GM12864 (cell line): ENCODE measurements around the gene CD151.

Experiments
- DNase-seq: peaks from one replicate; pipeline ENCODE4 v3.0.0-alpha.2; 2011; ENCODE audit warnings: low read depth
- H3K4me3 ChIP-seq: 2 replicates; pipeline ENCODE4 v1.5.1; 2011; ENCODE audit warnings: mild to moderate bottlenecking, low read depth, low read length, control low read depth
- CTCF ChIP-seq: IDR thresholded peaks from 2 replicates; pipeline ENCODE4 v1.5.1; 2011; ENCODE audit warnings: low read depth, mild to moderate bottlenecking, moderate library complexity, low read length, control low read depth, inconsistent platforms; ENCODE audit errors: missing control alignments

CD151 gene

DNA sequence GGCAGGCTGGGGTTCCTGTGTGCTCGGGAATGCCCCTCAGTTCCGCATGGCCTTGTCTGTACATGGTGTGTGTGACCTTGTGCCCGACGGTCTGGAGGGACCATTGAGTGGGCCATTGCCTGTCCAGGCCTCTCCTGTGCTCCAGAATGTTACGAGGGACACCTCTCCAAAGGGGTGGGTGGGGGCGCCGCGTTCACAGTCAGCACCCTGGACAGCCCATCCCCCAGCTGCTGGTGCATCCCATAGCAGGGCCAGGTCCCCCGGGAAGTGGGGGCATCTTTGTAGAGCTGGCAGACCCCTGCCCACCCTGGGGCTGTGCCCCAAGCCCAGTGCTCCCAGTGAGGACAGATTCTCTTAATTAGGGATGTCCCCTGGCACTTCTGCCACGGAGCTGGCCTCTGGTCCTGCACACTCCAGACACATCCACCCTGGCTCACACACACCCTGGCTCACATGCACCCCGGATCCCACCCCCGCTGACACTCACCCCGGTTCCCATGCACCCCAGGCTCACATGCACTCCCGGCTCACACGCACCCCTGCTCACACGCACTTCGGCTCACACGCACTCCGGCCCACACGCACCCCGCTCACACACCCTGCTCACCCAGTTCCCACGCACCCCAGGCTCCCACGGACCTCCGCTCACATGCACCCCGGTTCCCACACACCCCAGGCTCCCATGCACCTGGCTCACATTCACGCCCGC lies 25.5 kb downstream of the CD151 start:
- TF ChIP-seq CTCF, result no peak
- no peak overlapping the region for H3K4me3 ChIP-seq
- DNase-seq, result no peak

DNA sequence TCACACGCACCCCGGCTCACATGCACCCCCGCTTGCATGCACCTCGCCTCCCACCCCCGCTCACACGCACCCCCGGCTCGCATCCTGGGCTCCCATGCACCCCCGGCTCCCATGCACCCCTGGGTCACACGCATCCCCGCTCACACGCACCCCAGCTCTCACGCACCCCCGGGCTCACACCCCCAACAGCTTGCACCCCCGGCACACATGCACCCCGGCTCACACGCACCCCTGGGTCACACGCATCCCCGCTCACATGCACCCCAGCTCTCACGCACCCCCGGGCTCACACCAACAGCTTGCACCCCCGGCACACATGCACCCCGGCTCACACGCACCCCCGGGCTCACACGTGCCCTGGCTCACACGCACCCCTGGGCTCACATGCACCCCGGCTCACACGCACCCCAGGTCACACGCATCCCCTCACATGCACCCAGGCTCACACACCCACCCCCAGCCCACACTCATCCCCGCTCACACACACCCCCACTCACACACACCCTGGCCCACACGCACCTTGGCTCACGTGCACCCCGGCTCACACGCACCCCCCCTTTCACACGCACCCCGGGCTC lies 26.1 kb downstream of the CD151 start:
- no peak for TF ChIP-seq CTCF
- no peak overlapping the region for H3K4me3 ChIP-seq
- no peak for DNase-seq

DNA sequence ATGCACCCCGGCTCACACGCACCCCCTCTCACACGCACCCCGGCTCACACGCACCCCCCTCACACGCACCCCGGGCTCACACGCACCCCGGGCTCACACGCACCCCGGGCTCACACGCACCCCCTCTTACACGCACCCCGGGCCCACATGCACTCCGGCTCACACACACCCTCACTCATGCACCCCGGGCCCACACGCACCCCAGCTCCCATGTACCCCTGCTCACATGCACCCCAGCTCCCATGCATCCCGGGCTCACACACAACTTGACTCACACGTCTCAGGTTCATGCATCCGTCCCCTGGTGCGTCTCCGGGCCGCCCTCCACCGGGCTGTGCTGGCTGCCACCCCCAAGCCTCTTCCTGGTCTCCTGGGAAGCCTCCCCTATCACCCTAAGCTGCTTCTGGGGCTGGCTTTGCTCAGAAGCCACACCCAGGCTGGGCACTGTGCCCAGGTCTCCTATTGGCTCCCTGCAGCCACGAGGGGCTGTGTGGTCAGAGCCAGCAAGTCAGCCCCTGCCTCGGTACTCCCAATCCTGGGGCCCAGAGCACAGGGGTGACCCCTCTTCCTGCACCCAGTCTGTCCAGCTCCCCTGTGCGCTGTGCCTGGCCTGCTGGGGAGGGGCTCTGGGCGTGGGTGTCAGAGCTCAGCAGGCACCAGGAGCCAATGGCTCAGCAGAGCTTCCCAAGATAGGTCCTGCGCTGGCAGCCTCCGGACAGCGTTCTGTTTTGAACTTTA lies 26.8 kb downstream of the CD151 start:
- no peak for DNase-seq
- TF ChIP-seq CTCF, result no peak
- no peak overlapping the region for H3K4me3 ChIP-seq

DNA sequence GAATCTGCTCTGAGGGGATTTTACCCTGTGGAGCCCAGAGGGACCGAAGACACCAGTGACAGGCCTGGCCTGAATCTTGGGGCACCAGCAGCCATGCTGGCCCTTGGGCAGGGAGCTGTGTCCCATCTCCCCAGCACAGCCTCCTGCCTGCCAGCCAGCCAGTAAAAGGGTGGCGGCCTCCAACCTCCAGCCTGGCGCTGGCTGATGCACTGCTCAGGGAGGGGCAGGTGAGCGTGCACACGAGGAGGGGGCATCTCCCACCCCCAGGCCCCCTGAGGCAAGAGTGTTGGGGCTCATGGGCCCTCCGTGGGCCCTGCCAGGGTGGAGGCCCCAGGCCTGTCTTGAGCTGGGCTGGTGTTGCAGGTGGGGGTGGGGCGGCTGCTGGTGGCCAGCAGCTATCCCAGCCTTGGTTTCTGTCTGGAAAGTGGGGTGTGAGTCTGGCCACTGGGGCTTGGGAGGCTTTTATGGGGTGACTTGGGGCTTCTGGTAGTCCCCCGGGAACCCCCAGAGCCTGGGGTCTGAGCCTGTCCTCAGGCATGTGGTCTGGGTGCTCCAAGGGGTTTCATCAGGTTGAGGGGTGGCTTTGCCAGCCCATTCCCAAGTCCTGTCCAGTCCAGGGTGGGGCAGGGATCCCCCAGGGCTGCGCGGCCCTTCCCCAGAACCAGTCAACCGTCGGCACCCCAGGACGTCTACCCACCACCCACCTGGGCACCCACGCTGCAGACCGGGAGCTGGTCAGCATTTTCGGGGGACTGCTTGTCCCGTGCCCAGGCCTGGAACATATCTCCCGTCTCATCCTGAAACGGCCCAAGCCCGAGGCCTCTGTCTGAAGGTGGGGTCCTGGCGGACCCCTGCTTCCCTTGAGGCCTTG lies 27.7 kb downstream of the CD151 start:
- no peak for DNase-seq
- H3K4me3 ChIP-seq, result no peak overlapping the region
- TF ChIP-seq CTCF, result no peak

DNA sequence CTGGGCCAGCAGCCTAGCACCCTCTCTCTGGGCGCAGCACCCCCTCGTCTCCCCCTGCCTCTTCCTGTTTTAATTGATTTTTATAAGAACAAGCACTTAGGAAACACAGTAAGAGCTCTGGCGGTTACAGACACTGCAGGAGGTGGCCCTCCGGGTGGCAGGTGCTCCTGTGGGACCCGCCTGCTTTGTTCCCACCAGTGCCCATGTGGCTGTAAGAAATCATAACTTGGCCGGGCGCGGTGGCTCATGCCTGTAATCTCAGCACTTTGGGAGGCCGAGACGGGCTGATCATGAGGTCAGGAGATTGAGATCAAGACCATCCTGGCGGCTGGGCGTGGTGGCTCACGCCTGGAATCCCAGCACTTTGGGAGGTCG lies 28.3 kb downstream of the CD151 start:
- no peak overlapping the region for H3K4me3 ChIP-seq
- no peak for TF ChIP-seq CTCF
- no peak for DNase-seq

GRCh38 chr11:862081-862661 lies 29.4 kb downstream of the CD151 start:
- no peak for TF ChIP-seq CTCF

More at GRCh38 chr11:862081-862661, 29.4 kb downstream of the CD151 start:
- no peak overlapping the region for H3K4me3 ChIP-seq
- no peak for DNase-seq
